Peyer's patch (tissue), 4 donors: Measurements from ENCODE around the gene CELF2.

Source experiments
- CTCF ChIP-seq, 6 experiments: fragments of 450-650 bp in 4 of 6; fragments of 200-600 bp in 2 of 6; sonication (generic) in 1 of 6; IDR thresholded peaks; one replicate each; pipeline ENCODE4 v1.5.1; 2017 to 2019; ENCODE audit warnings: antibody characterized with exemption in 6 of 6, mild to moderate bottlenecking in 3 of 6, moderate library complexity in 1 of 6
- POLR2A ChIP-seq, 2 donors: fragments of 450-650 bp; IDR thresholded peaks; one replicate each; pipeline ENCODE4 v1.5.1; 2017; ENCODE audit warnings: antibody characterized with exemption in 2 of 2, mild to moderate bottlenecking in 2 of 2, moderate library complexity in 2 of 2

GRCh38 chr10:11141571-11142091 is 124.0 kb downstream of the CELF2 start:
- TF ChIP-seq CTCF (IDR thresholded peaks at IDR 0.05) (no peak), POLR2A (IDR thresholded peaks at IDR 0.05) (no peak)
